ENCODE measurements around the gene PRRX2. TPM values are rescaled to one million over a fixed set of nuclear protein-coding genes. Genes with fewer than 3 reads are reported as not detected.

The PRRX2 gene
- total RNA-seq, 2 donors from 2014 or later, result 4.3 to 14.3 TPM

GRCh38 chr9:129666575-129666974, 1.1 kb downstream of the PRRX2 start:
- Histone ChIP-seq H3K4me3 (peak overlapping the region; percentile 31 to 36), H3K27me3 (replicated peaks; ENCODE audit: insufficient read depth) (no peaks in the 10 kb centered on the region), H3K36me3 (no peaks in the 10 kb centered on the region), H3K9me3 (no peaks in the 10 kb centered on the region), H3K4me1 (replicated peaks) (no peaks in the 10 kb centered on the region), H3K27ac (peak overlapping the region; percentile 49 to 55)
- DNase-seq (ENCODE audit: low spot score), result no peak
- TF ChIP-seq CTCF (IDR thresholded peaks at IDR 0.05), result no peak
- no peak for TF ChIP-seq POLR2A (IDR thresholded peaks at IDR 0.05)
- no peak for TF ChIP-seq POLR2AphosphoS5 (IDR thresholded peaks at IDR 0.05)
- intact Hi-C loops (cut with DNase I), result no loop called here
- WGBS, result 39% methylated on average over 11 of the region's 13 CpGs

- DNase-seq (ENCODE audit: low spot score), result no peak
- Histone ChIP-seq H3K4me3 (no peak overlapping the region), H3K4me1 (replicated peaks) (no peaks in the 10 kb centered on the region), H3K36me3 (no peaks in the 10 kb centered on the region), H3K9me3 (no peaks in the 10 kb centered on the region), H3K27ac (peak overlapping the region; percentile 49 to 55), H3K27me3 (replicated peaks; ENCODE audit: insufficient read depth) (no peaks in the 10 kb centered on the region)
- intact Hi-C loops (cut with DNase I), result no loop called here
- TF ChIP-seq POLR2AphosphoS5 (IDR thresholded peaks at IDR 0.05) (no peak), POLR2A (IDR thresholded peaks at IDR 0.05) (no peak), CTCF (IDR thresholded peaks at IDR 0.05) (no peak)
- 77% methylated on average over 11 of the region's 11 CpGs for WGBS
These were observed 1.9 kb downstream of the PRRX2 start for GRCh38 chr9:129667378-129667777.

GRCh38 chr9:129667850-129668249, 2.4 kb downstream of the PRRX2 start:
- no peaks in the 10 kb centered on the region for H3K27me3 ChIP-seq (replicated peaks; ENCODE audit: insufficient read depth)
- WGBS, result 68% methylated on average over 9 of the region's 9 CpGs
- no peaks in the 10 kb centered on the region for H3K36me3 ChIP-seq
- intact Hi-C loops (cut with DNase I), result no loop called here
- H3K4me1 ChIP-seq (replicated peaks), result no peaks in the 10 kb centered on the region
- H3K4me3 ChIP-seq, result no peak overlapping the region
- no peak for TF ChIP-seq POLR2AphosphoS5 (IDR thresholded peaks at IDR 0.05)
- no peak for TF ChIP-seq CTCF (IDR thresholded peaks at IDR 0.05)
- no peak for TF ChIP-seq POLR2A (IDR thresholded peaks at IDR 0.05)
- no peaks in the 10 kb centered on the region for H3K9me3 ChIP-seq
- no peak for DNase-seq (ENCODE audit: low spot score)
- peak overlapping the region in 1 of 2 donors; percentile 55 for H3K27ac ChIP-seq

GRCh38 chr9:129669141-129669718, 3.8 kb downstream of the PRRX2 start:
- intact Hi-C loops (cut with DNase I), result no loop called here
- Histone ChIP-seq H3K4me1 (replicated peaks) (no peaks in the 10 kb centered on the region), H3K4me3 (no peak overlapping the region), H3K27me3 (replicated peaks; ENCODE audit: insufficient read depth) (no peaks in the 10 kb centered on the region), H3K36me3 (no peaks in the 10 kb centered on the region), H3K27ac (no peak overlapping the region), H3K9me3 (no peaks in the 10 kb centered on the region)
- TF ChIP-seq CTCF (IDR thresholded peaks at IDR 0.05) (no peak), POLR2AphosphoS5 (IDR thresholded peaks at IDR 0.05) (no peak), POLR2A (IDR thresholded peaks at IDR 0.05) (no peak)
- no peak for DNase-seq (ENCODE audit: low spot score)
- 58% methylated on average over 17 of the region's 17 CpGs for WGBS

- H3K27me3 ChIP-seq (replicated peaks; ENCODE audit: insufficient read depth), result no peaks in the 10 kb centered on the region
- WGBS, result 83% methylated on average over 13 of the region's 13 CpGs
- no peak overlapping the region for H3K4me3 ChIP-seq
- no peak for DNase-seq (ENCODE audit: low spot score)
- H3K27ac ChIP-seq, result no peak overlapping the region
- no peaks in the 10 kb centered on the region for H3K4me1 ChIP-seq (replicated peaks)
- intact Hi-C loops (cut with DNase I), result no loop called here
- H3K36me3 ChIP-seq, result no peaks in the 10 kb centered on the region
- TF ChIP-seq CTCF (IDR thresholded peaks at IDR 0.05), result no peak
- no peak for TF ChIP-seq POLR2A (IDR thresholded peaks at IDR 0.05)
- no peak for TF ChIP-seq POLR2AphosphoS5 (IDR thresholded peaks at IDR 0.05)
- no peaks in the 10 kb centered on the region for H3K9me3 ChIP-seq
These were observed 4.5 kb downstream of the PRRX2 start for GRCh38 chr9:129669946-129670345.
